ENCODE results near the gene ADGRL2. TPM values are rescaled to one million over a fixed set of nuclear protein-coding genes. Genes with fewer than 3 reads are reported as not detected.

The ADGRL2 gene
- total and polyA plus RNA-seq, 9 of the 15 experiments (the other 6 are each of a cell fraction or from before 2014, with no cell fraction given) = 0.03 to 0.15 (median 0.13) TPM; not detected in 6

- in situ Hi-C loops (cut with MboI) = no loop called here
- Histone ChIP-seq H3K9me1 (ENCODE audit: control insufficient read depth, insufficient read depth, low read length) (no peaks in the 10 kb centered on the region), H3K4me1 (replicated peaks in 1 of 2; ENCODE audit: control insufficient read depth in 2 of 2, insufficient read depth in 2 of 2, low read length in 2 of 2) (no peaks in the 10 kb centered on the region), H3K36me3 (ENCODE audit: control insufficient read depth, insufficient read depth, low read length) (no peaks in the 10 kb centered on the region), H3K79me2 (ENCODE audit: control insufficient read depth, insufficient read depth, low read length) (no peaks in the 10 kb centered on the region), H4K20me1 (replicated peaks; ENCODE audit: control insufficient read depth, insufficient read depth, low read length) (no peaks in the 10 kb centered on the region), H3K4me2 (ENCODE audit: insufficient read depth, low read length) (no peak overlapping the region), H3K27me3 (ENCODE audit: control insufficient read depth in 2 of 2, insufficient read depth in 2 of 2, low read length in 2 of 2) (no peaks in the 10 kb centered on the region), H3K27ac (ENCODE audit: extremely low read depth, low read depth, low read length) (no peak overlapping the region), H2AFZ (ENCODE audit: low read depth, low read length) (no peak overlapping the region), H3K4me3 (no peak overlapping the region), H3K9ac (ENCODE audit: insufficient read depth in 1 of 2, low read depth in 2 of 2, low read length in 2 of 2) (no peak overlapping the region), H3K9me3 (replicated peaks; ENCODE audit: control insufficient read depth, insufficient read depth, low read depth, low read length) (no peaks in the 10 kb centered on the region)
- DNase-seq (ENCODE audit: extremely low read depth in 1 of 4, low spot score in 3 of 4) (no peak), FAIRE-seq (no peak), ATAC-seq (no peak)
- intact Hi-C loops (cut with micrococcal nuclease) = no loop called here
- CTCF ChIA-PET (ENCODE audit: low intra/inter-chr PET ratio) = no interaction called here
- BruUV-seq (replicated peaks) = no TSS peak
- POLR2A ChIA-PET = no interaction called here
- TF ChIP-seq, protein P1, sequence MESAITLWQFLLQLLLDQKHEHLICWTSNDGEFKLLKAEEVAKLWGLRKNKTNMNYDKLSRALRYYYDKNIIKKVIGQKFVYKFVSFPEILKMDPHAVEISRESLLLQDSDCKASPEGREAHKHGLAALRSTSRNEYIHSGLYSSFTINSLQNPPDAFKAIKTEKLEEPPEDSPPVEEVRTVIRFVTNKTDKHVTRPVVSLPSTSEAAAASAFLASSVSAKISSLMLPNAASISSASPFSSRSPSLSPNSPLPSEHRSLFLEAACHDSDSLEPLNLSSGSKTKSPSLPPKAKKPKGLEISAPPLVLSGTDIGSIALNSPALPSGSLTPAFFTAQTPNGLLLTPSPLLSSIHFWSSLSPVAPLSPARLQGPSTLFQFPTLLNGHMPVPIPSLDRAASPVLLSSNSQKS (CRISPR knock-in tag; IDR thresholded peaks at IDR 0.05) = no peak
- TF ChIP-seq E2F4 (CRISPR knock-in tag; IDR thresholded peaks at IDR 0.05; ENCODE audit: low read depth) = no peak
- WGBS (ENCODE audit: insufficient coverage, low coverage, missing lambda C conversion rate) = 0% methylated on average over 2 of the region's 2 CpGs
Observed at GRCh38 chr1:82018319-82018718, 217.6 kb downstream of the ADGRL2 start.

- H4K20me1 ChIP-seq (replicated peaks; ENCODE audit: control insufficient read depth, insufficient read depth, low read length) = no peaks in the 10 kb centered on the region
- no peak overlapping the region for H3K27ac ChIP-seq (ENCODE audit: extremely low read depth, low read depth, low read length)
- FAIRE-seq = no peak
- POLR2A ChIA-PET = no interaction called here
- intact Hi-C loops (cut with micrococcal nuclease) (no loop called here), in situ Hi-C loops (cut with MboI) (no loop called here)
- no peak overlapping the region for H3K4me3 ChIP-seq
- no peak for DNase-seq (ENCODE audit: extremely low read depth in 1 of 4, low spot score in 3 of 4)
- BruUV-seq (replicated peaks) = no TSS peak
- no peak overlapping the region for H2AFZ ChIP-seq (ENCODE audit: low read depth, low read length)
- H3K4me1 ChIP-seq (replicated peaks in 1 of 2; ENCODE audit: control insufficient read depth in 2 of 2, insufficient read depth in 2 of 2, low read length in 2 of 2) = no peaks in the 10 kb centered on the region
- H3K9ac ChIP-seq (ENCODE audit: insufficient read depth in 1 of 2, low read depth in 2 of 2, low read length in 2 of 2) = no peak overlapping the region
- 0% methylated on average over 1 of the region's 1 CpG for WGBS (ENCODE audit: insufficient coverage, low coverage, missing lambda C conversion rate)
- no peaks in the 10 kb centered on the region for H3K9me3 ChIP-seq (replicated peaks; ENCODE audit: control insufficient read depth, insufficient read depth, low read depth, low read length)
- H3K4me2 ChIP-seq (ENCODE audit: insufficient read depth, low read length) = no peak overlapping the region
- TF ChIP-seq SIN3A (IDR thresholded peaks at IDR 0.05; ENCODE audit: borderline replicate concordance in 2 of 2, control insufficient read depth in 1 of 2, low read depth in 2 of 2, low read length in 2 of 2) (no peak), ZNF668 (CRISPR knock-in tag; IDR thresholded peaks at IDR 0.05) (no peak), RBM39 (optimal IDR thresholded peaks at IDR 0.05; ENCODE audit: low read depth, low read length) (no peak), MTF1 (CRISPR knock-in tag; IDR thresholded peaks at IDR 0.05; ENCODE audit: borderline replicate concordance) (no peak), PCBP1 (IDR thresholded peaks at IDR 0.05; ENCODE audit: low read depth, low read length, poor library complexity, severe bottlenecking) (no peak), KLF6 (CRISPR knock-in tag; IDR thresholded peaks at IDR 0.05; ENCODE audit: borderline replicate concordance) (no peak), ZFP36 (IDR thresholded peaks at IDR 0.05; ENCODE audit: low read depth, low read length, partially characterized antibody) (no peak), ZNF507 (tag; conservative IDR thresholded peaks at IDR 0.05) (no peak)
- TF ChIP-seq, protein P2, sequence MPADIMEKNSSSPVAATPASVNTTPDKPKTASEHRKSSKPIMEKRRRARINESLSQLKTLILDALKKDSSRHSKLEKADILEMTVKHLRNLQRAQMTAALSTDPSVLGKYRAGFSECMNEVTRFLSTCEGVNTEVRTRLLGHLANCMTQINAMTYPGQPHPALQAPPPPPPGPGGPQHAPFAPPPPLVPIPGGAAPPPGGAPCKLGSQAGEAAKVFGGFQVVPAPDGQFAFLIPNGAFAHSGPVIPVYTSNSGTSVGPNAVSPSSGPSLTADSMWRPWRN (IDR thresholded peaks at IDR 0.05; ENCODE audit: low read depth) = no peak
- CTCF ChIA-PET (ENCODE audit: low intra/inter-chr PET ratio) = no interaction called here
- no peaks in the 10 kb centered on the region for H3K36me3 ChIP-seq (ENCODE audit: control insufficient read depth, insufficient read depth, low read length)
- no peak for ATAC-seq
- H3K9me1 ChIP-seq (ENCODE audit: control insufficient read depth, insufficient read depth, low read length) = no peaks in the 10 kb centered on the region
- H3K27me3 ChIP-seq (ENCODE audit: control insufficient read depth in 2 of 2, insufficient read depth in 2 of 2, low read length in 2 of 2) = no peaks in the 10 kb centered on the region
- H3K79me2 ChIP-seq (ENCODE audit: control insufficient read depth, insufficient read depth, low read length) = no peaks in the 10 kb centered on the region
Observed at GRCh38 chr1:82019508-82019907, 218.8 kb downstream of the ADGRL2 start.
